GM12892 (cell line): ENCODE data around the gene NPFF.
A peak's percentile ranks its signal among the peaks of the same experiment; 100 is the strongest.

Source experiments
- DNase-seq: peaks from one replicate; pipeline ENCODE4 v3.0.0; 2011; ENCODE audit not compliant: insufficient read length
- FAIRE-seq: peaks from 2 replicates; lab custom pipeline; 2011; peaks lifted over from hg19 to GRCh38; lab: Jason Lieb, UNC
- POLR2A ChIP-seq: IDR thresholded peaks from 2 replicates; pipeline ENCODE4 v1.6.1; 2011; ENCODE audit warnings: low read depth, low read length, control low read depth
- POLR2AphosphoS5 ChIP-seq: IDR thresholded peaks from 2 replicates; pipeline ENCODE4 v1.6.1; 2011; ENCODE audit warnings: low read depth, low read length, control low read depth
- TAF1 ChIP-seq: IDR thresholded peaks from 2 replicates; pipeline ENCODE4 v1.6.1; 2011; ENCODE audit warnings: low read depth, mild to moderate bottlenecking, control low read depth, low read length, borderline replicate concordance

Gene NPFF

GRCh38 chr12:53480491-53481442, 26.5 kb downstream of the NPFF start:
- DNase-seq (no peak), FAIRE-seq (no peak)
- TF ChIP-seq TAF1 (no peak), POLR2A (peak; percentile 26; the same call in 1 of the 2 replicates), POLR2AphosphoS5 (peak; percentile 53)

GRCh38 chr12:53479331-53479730, 28.0 kb downstream of the NPFF start:
- DNase-seq: no peak
- no peak for FAIRE-seq
- no peak for TF ChIP-seq TAF1
- no peak for TF ChIP-seq POLR2AphosphoS5
- TF ChIP-seq POLR2A: no peak

GRCh38 chr12:53478865-53479264, 28.4 kb downstream of the NPFF start:
- FAIRE-seq (no peak), DNase-seq (no peak)
- TF ChIP-seq POLR2A: no peak
- TF ChIP-seq TAF1: no peak
- no peak for TF ChIP-seq POLR2AphosphoS5

- 0 out of 2 replicates have a peak, but pooled peaks have one; percentile 39 for TF ChIP-seq POLR2A
- peak; percentile 62 for TF ChIP-seq POLR2AphosphoS5
- no peak for TF ChIP-seq TAF1
- no peak for FAIRE-seq
- DNase-seq: no peak
Observed at GRCh38 chr12:53476769-53477209, 30.5 kb downstream of the NPFF start.

- FAIRE-seq: no peak
- no peak for DNase-seq
- peak; percentile 35; the same call in 1 of the 2 replicates for TF ChIP-seq POLR2A
- TF ChIP-seq POLR2AphosphoS5: no peak
Observed at GRCh38 chr12:53474819-53475218, 32.5 kb downstream of the NPFF start.

GRCh38 chr12:53474077-53474476, 33.2 kb downstream of the NPFF start:
- FAIRE-seq: no peak

GRCh38 chr12:53472056-53472582, 35.2 kb downstream of the NPFF start:
- TF ChIP-seq POLR2A (0 out of 2 replicates have a peak, but pooled peaks have one; percentile 23), TAF1 (no peak)
- DNase-seq (no peak), FAIRE-seq (no peak)

More at GRCh38 chr12:53474077-53474476, 33.2 kb downstream of the NPFF start:
- no peak for TF ChIP-seq TAF1
- no peak for TF ChIP-seq POLR2A
- no peak for TF ChIP-seq POLR2AphosphoS5
- no peak for DNase-seq

- no peak for DNase-seq
- TF ChIP-seq TAF1 (no peak), POLR2AphosphoS5 (peak; percentile 59), POLR2A (peak; percentile 52; the same call in 1 of the 2 replicates)
- FAIRE-seq: no peak
Observed at GRCh38 chr12:53468282-53468681, 39.0 kb downstream of the NPFF start.

GRCh38 chr12:53467880-53468279, 39.4 kb downstream of the NPFF start:
- 0 out of 2 replicates have a peak, but pooled peaks have one; percentile 7 for TF ChIP-seq POLR2AphosphoS5
- TF ChIP-seq TAF1: no peak
- TF ChIP-seq POLR2A: no peak
- DNase-seq (no peak), FAIRE-seq (no peak)

- TF ChIP-seq POLR2AphosphoS5 (no peak), POLR2A (no peak), TAF1 (no peak)
- FAIRE-seq (no peak), DNase-seq (no peak)
Observed at GRCh38 chr12:53467082-53467481, 40.2 kb downstream of the NPFF start.

- DNase-seq (no peak), FAIRE-seq (no peak)
- TF ChIP-seq POLR2A (0 out of 2 replicates have a peak, but pooled peaks have one; percentile 55), TAF1 (no peak), POLR2AphosphoS5 (no peak; the same call in 1 of the 2 replicates)
Observed at GRCh38 chr12:53466640-53467039, 40.6 kb downstream of the NPFF start.

GRCh38 chr12:53465679-53466078, 41.6 kb downstream of the NPFF start:
- no peak for FAIRE-seq
- no peak for DNase-seq
- TF ChIP-seq POLR2A: no peak
